Measurements from ENCODE around the gene MTA3.

- TF ChIP-seq POLR2A (IDR thresholded peaks at IDR 0.05; ENCODE audit: low read length) = no peak
- no peak for TF ChIP-seq GATA1 (IDR thresholded peaks at IDR 0.05; ENCODE audit: low read depth, low read length)
Observed at GRCh38 chr2:42658306-42658705, 89.9 kb downstream of the MTA3 start.

All from erythroblast (primary cell).